T1000 (cell line): ENCODE data around the gene SPHK1.

Experiments used
- DNase-seq: peaks from one replicate; lab custom pipeline; 2025; ENCODE audit warnings: mixed read lengths; lab: John Stamatoyannopoulos, UW

SPHK1 gene

DNA sequence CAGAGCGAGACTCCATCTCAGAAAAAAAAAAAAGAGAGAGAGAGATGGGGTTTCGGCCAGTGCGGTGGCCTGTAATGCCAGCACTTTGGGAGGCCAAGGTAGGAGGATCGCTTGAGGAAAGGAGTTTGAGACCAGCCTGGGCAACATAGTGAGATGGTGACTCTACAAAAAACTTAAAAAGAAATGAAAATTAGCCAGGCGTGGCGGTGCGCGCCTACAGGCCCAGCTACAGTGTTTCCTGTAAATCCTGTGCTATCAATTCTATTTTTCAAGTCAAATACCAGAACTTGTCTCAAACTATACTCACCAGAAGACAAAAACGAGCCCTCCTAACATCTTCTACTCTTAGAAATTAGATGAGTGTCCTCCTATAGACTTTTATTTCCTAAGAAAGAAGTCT is 49.3 kb downstream of the SPHK1 start:
- DNase-seq, result no peak

- DNase-seq, result no peak
Observed at GRCh38 chr17:76434870-76435269, 50.5 kb downstream of the SPHK1 start.

DNA sequence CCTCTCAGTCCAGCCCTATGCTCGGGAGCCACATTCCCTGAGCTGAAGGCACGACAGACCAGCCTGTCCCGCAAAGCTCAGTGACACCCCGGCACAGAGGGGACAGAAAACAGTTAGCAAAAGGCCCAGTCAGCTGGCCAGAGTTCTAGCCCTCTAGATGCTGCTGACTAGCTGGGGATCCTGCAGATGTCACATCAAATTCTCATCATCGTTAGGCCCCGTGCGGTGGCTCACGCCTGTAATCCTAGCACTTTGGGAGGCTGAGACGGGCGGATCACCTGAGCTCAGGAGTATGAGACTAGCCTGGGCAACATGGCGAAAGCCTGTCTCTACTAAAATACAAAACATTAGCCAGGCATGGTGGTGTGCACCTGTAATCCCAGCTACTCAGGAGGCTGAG is 51.3 kb downstream of the SPHK1 start:
- no peak for DNase-seq
